Testis (tissue), 3 donors: ENCODE results near the gene MFSD1. TPM values are rescaled to one million over a fixed set of nuclear protein-coding genes. Genes with fewer than 3 reads are reported as not detected.

Source experiments
- DNase-seq: peaks from one replicate; pipeline ENCODE4 v3.0.0-alpha.2; 2019
- H3K27ac ChIP-seq, 2 donors: fragments of 200-600 bp; sonication (generic); one replicate each; pipeline ENCODE4 v1.5.1; 2019
- H3K27me3 ChIP-seq: fragments of 200-600 bp; sonication (generic); one replicate; pipeline ENCODE4 v1.5.1; 2019
- H3K36me3 ChIP-seq: fragments of 200-600 bp; sonication (generic); one replicate; pipeline ENCODE4 v1.5.1; 2017; ENCODE audit warnings: low read depth; ENCODE audit errors: missing control alignments
- H3K4me1 ChIP-seq: fragments of 200-600 bp; sonication (generic); one replicate; pipeline ENCODE4 v1.5.1; 2019
- H3K4me3 ChIP-seq, 2 donors: fragments of 200-600 bp; sonication (generic); one replicate each; pipeline ENCODE4 v1.5.1; 2017 to 2019
- H3K9me3 ChIP-seq: fragments of 200-600 bp; sonication (generic); one replicate; pipeline ENCODE4 v1.5.1; 2017
- CTCF ChIP-seq, 3 experiments: fragments of 450-650 bp in 2 of 3; fragments of 200-600 bp in 1 of 3; sonication (generic) in 1 of 3; IDR thresholded peaks; one replicate each; pipeline ENCODE4 v1.5.1; 2016 to 2019; ENCODE audit warnings: antibody characterized with exemption in 3 of 3, mild to moderate bottlenecking in 2 of 3, moderate library complexity in 1 of 3
- POLR2A ChIP-seq: fragments of 450-650 bp; IDR thresholded peaks from one replicate; pipeline ENCODE4 v1.6.1; 2017; ENCODE audit warnings: antibody characterized with exemption, mild to moderate bottlenecking, moderate library complexity
- WGBS, 2 donors: methylation state at CpG; one replicate each; pipeline ENCODE4 v1.1.5; 2018; 5-methylcytosine and 5-hydroxymethylcytosine counted together
- intact Hi-C: fragments of 100-400 bp; cut with DNase I; formaldehyde crosslinking; loops from one replicate; pipeline ENCODE4 v1.15.1; 2023; ENCODE audit warnings: low total_unique reads
- polyA plus RNA-seq: library from polyadenylated mRNA; stranded (reverse); fragments of 350-450 nt; fragmentation: Illumina TruSeq; extraction: RNeasy Lipid Tissue Mini Kit (QIAGEN cat#74804); gene quantifications from one replicate; pipeline ENCODE4 v1.2.3, GENCODE V29; 2014; ENCODE audit warnings: low read depth, low replicate concordance; ENCODE audit not compliant: insufficient read depth
- total RNA-seq, 2 donors: library from RNA; depleted of rRNA; stranded (reverse); fragments of >200 nt; gene quantifications; one replicate each; pipeline ENCODE4 v1.2.3, GENCODE V29; 2016

MFSD1 gene
- total and polyA plus RNA-seq, 3 donors from 2014 or later, result 30.6 to 33.9 (median 32.3) TPM

DNA sequence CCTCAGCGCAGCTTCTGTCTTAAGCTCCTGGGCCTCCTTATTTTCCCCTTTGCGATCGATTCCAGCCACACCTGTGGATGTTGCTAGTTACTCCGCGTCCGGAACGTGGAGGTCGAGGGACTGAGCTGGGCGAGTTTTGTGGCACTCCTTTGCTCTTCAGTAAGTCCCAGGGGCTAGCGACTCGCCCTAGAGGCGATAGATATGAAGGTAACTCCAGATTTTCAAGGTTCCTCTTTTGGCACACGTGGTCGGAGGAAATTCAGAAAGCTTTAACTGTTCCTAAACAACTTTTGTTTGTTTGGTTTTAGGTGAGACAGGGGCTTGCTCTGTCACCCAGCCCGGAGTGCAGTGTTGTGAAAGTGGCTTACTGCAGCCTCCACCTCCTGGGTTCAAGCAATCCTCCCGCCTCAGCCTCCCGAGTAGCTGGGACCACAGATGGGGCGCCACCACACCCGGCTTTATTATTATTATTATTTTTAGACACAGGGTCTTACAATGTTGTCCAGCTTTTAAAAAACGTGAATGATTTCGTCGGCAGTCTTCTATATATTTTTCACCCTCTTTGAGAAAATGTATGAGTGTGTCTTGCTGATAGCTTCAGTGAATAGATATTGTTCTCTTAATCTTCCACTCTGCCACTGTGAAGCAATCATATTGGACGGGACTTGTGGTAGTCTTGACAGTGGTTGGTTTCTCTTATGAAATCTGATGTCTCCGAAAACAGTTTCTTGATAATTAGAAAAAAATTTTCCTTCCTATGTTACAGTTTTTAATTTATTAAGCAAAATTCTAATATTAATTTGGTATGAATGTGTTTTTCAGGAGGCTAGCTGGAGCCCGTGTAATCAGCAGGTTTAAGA is 785 bp downstream of the MFSD1 start:
- no peak for TF ChIP-seq CTCF (IDR thresholded peaks at IDR 0.05)
- TF ChIP-seq POLR2A, result no peak
- Histone ChIP-seq H3K27ac (peak overlapping the region; percentile 6 to 77), H3K4me3 (peak overlapping the region; percentile 69 to 79), H3K4me1 (peaks cover 11% of the 10 kb centered on the region), H3K27me3 (no peaks in the 10 kb centered on the region), H3K36me3 (no peaks in the 10 kb centered on the region), H3K9me3 (no peaks in the 10 kb centered on the region)
- DNase-seq, result peak; percentile 32
- intact Hi-C loops, result no loop called here
- 20 to 25% methylated on average over 24 to 25 of the region's 25 CpGs for WGBS, 2 donors

GRCh38 chr3:158804441-158804840 is 2.6 kb downstream of the MFSD1 start:
- no peak for DNase-seq
- Histone ChIP-seq H3K4me1 (peaks cover 11% of the 10 kb centered on the region), H3K4me3 (no peak overlapping the region), H3K9me3 (no peaks in the 10 kb centered on the region), H3K36me3 (no peaks in the 10 kb centered on the region), H3K27ac (no peak overlapping the region), H3K27me3 (no peaks in the 10 kb centered on the region)
- TF ChIP-seq CTCF (IDR thresholded peaks at IDR 0.05), result no peak
- TF ChIP-seq POLR2A, result no peak
- intact Hi-C loops, result no loop called here
- WGBS, 2 donors, result 84 to 85% methylated on average over 3 of the region's 3 CpGs

GRCh38 chr3:158808697-158809096 is 6.8 kb downstream of the MFSD1 start:
- H3K27ac ChIP-seq, result no peak overlapping the region
- H3K4me3 ChIP-seq, result no peak overlapping the region
- no peak for DNase-seq
- no peaks in the 10 kb centered on the region for H3K27me3 ChIP-seq
- H3K9me3 ChIP-seq, result no peaks in the 10 kb centered on the region
- H3K36me3 ChIP-seq, result no peaks in the 10 kb centered on the region
- H3K4me1 ChIP-seq, result no peaks in the 10 kb centered on the region
- intact Hi-C loops, result no loop called here
- WGBS, 2 donors, result 88 to 93% methylated on average over 3 of the region's 3 CpGs
- TF ChIP-seq CTCF (IDR thresholded peaks at IDR 0.05) (no peak), POLR2A (no peak)

- Histone ChIP-seq H3K27ac (no peak overlapping the region), H3K4me1 (no peaks in the 10 kb centered on the region), H3K27me3 (no peaks in the 10 kb centered on the region), H3K36me3 (no peaks in the 10 kb centered on the region), H3K9me3 (no peaks in the 10 kb centered on the region), H3K4me3 (no peak overlapping the region)
- no peak for DNase-seq
- TF ChIP-seq POLR2A, result no peak
- TF ChIP-seq CTCF (IDR thresholded peaks at IDR 0.05), result no peak
- intact Hi-C loops, result no loop called here
- WGBS, 2 donors, result 82 to 84% methylated on average over 4 of the region's 4 CpGs
Observed at GRCh38 chr3:158809642-158810041, 7.8 kb downstream of the MFSD1 start.
